Measurements from ENCODE around the gene IL36A. TPM values are rescaled to one million over a fixed set of nuclear protein-coding genes. Genes with fewer than 3 reads are reported as not detected.

Gene IL36A
- total RNA-seq, 1 experiment from 2014 or later = not detected

DNA sequence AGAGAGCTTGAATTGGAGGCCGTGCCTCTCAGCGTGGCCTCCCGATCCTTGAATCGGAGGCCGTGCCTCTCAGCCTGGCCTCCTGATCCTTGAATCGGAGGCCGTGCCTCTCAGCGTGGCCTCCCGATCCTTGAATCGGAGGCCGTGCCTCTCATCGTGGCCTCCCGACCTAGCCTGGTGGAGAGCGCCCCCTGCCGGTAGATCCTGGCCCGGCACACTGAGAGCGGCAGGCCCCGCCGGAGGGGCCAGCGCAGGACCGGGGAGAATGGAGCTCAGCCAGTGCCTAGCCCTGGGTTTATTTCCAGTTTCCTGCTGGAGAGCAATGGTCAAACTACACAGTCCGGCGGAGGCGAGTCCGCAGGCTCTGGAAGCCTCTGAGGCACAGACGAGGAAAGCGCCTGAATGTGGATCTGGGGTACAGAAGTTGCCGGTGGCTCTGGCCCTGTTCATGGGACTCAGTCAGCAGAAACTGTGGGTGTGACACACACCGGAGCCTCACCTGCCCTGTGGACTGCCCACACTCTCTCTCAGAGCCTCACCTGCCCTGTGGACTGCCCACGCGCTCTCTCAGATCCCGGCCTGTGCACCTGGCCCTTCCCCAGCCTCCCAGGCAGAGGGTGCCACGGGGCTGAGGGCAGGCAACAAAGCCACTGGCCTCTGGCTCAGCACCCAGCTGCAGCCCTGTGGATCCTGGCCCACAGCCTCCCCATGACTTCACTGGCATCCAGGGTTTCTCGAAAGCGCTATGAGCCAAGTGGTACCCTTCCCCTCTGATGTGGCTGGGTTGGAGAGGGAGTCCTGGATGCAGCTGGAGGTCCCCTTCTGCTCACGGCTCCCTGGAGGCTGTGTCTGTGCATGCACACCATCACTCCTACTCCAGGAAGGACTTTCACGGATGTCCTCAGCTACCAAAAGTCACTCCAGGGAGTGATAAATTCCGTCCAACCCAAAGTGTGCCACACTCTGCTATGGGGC lies 45.9 kb downstream of the IL36A start:
- Mint-ChIP-seq H3K36me3 (ENCODE audit: insufficient read depth in 1 of 3, low read depth in 3 of 3) (peaks cover 0 to 9% (median 7%) of the 10 kb centered on the region in 3 experiments; a peak in 4 of 7 replicates), H3K4me1 (no peaks in the 10 kb centered on the region), H3K4me3 (no peak overlapping the region), H3K27ac (no peak overlapping the region), H3K9me3 (peaks cover 57 to 93% of the 10 kb centered on the region in 2 experiments), H3K27me3 (ENCODE audit: low read depth) (peaks cover 27% of the 10 kb centered on the region)
- WGBS (ENCODE audit: extremely low coverage, insufficient read length, low lambda C conversion rate) = no CpG with 5 or more reads among the region's 38 CpGs
- no peak for DNase-seq
- Histone ChIP-seq H2BK12ac (ENCODE audit: insufficient read length, low read depth, low read length) (no peak overlapping the region), H2AFZ (ENCODE audit: low read length) (no peak overlapping the region), H3K9me3 (ENCODE audit: control insufficient read depth, low read depth, low read length) (peaks cover 14% of the 10 kb centered on the region), H3K14ac (ENCODE audit: insufficient read depth, low read length) (no peak overlapping the region), H3K27me3 (ENCODE audit: insufficient read depth, low read length) (no peaks in the 10 kb centered on the region), H3T11ph (ENCODE audit: low read length) (no peak overlapping the region), H4K5ac (ENCODE audit: insufficient read length, low read depth, low read length) (no peak overlapping the region), H3K56ac (ENCODE audit: insufficient read length, low read depth, low read length) (no peak overlapping the region), H3K79me1 (ENCODE audit: insufficient read depth, low read depth, low read length, poor library complexity, severe bottlenecking) (no peaks in the 10 kb centered on the region), H4K91ac (ENCODE audit: insufficient read length, low read depth, low read length) (no peak overlapping the region), H3K79me2 (ENCODE audit: insufficient read depth, low read length) (no peaks in the 10 kb centered on the region), H2BK5ac (ENCODE audit: insufficient read length, low read length) (no peak overlapping the region), H4K20me1 (ENCODE audit: control insufficient read depth, insufficient read depth, insufficient read length) (no peaks in the 10 kb centered on the region), H3K9ac (ENCODE audit: extremely low read depth, insufficient read length, low read length) (no peak overlapping the region), H3K27ac (ENCODE audit: insufficient read length, low read depth, low read length) (no peak overlapping the region), H2BK15ac (ENCODE audit: low read depth, low read length) (no peak overlapping the region), H2BK20ac (ENCODE audit: low read depth, low read length, poor library complexity, severe bottlenecking) (no peak overlapping the region), H3K23me2 (ENCODE audit: insufficient read length, low read depth, low read length, poor library complexity, severe bottlenecking) (no peaks in the 10 kb centered on the region), H3K18ac (ENCODE audit: insufficient read length, low read depth, low read length) (no peak overlapping the region), H4K8ac (replicated peaks; ENCODE audit: insufficient read length, low read depth, low read length) (no peak overlapping the region), H3K23ac (ENCODE audit: insufficient read length, low read depth, low read length) (no peak overlapping the region), H3K4ac (ENCODE audit: low read depth, low read length) (no peak overlapping the region), H2BK120ac (ENCODE audit: low read depth, low read length, poor library complexity, severe bottlenecking) (no peak overlapping the region), H2AK5ac (ENCODE audit: insufficient read length, low read length) (no peak overlapping the region), H3K4me2 (ENCODE audit: insufficient read depth, insufficient read length, low read length) (no peak overlapping the region), H3K4me1 (ENCODE audit: insufficient read depth, low read length) (no peaks in the 10 kb centered on the region)
- TF ChIP-seq, protein P1, sequence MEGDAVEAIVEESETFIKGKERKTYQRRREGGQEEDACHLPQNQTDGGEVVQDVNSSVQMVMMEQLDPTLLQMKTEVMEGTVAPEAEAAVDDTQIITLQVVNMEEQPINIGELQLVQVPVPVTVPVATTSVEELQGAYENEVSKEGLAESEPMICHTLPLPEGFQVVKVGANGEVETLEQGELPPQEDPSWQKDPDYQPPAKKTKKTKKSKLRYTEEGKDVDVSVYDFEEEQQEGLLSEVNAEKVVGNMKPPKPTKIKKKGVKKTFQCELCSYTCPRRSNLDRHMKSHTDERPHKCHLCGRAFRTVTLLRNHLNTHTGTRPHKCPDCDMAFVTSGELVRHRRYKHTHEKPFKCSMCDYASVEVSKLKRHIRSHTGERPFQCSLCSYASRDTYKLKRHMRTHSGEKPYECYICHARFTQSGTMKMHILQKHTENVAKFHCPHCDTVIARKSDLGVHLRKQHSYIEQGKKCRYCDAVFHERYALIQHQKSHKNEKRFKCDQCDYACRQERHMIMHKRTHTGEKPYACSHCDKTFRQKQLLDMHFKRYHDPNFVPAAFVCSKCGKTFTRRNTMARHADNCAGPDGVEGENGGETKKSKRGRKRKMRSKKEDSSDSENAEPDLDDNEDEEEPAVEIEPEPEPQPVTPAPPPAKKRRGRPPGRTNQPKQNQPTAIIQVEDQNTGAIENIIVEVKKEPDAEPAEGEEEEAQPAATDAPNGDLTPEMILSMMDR (conservative IDR thresholded peaks at IDR 0.05) = peak; percentile 25; the same call in 2 of the 3 replicates
